ENCODE data around the gene ATRNL1.
"Not testable (repeated sequence)": the region's sequence is repeated elsewhere in the genome, so short reads cannot be mapped to it uniquely, and the experiment has no call there.

ATRNL1 gene

GRCh38 chr10:115790220-115790619 is 697.1 kb downstream of the ATRNL1 start:
- no peak for DNase-seq

- no peak for DNase-seq
These were observed 702.8 kb downstream of the ATRNL1 start for GRCh38 chr10:115795964-115796363.

GRCh38 chr10:115801457-115801856 is 708.3 kb downstream of the ATRNL1 start:
- no peak for DNase-seq

GRCh38 chr10:115801992-115802391 is 708.8 kb downstream of the ATRNL1 start:
- no peak for DNase-seq

- DNase-seq, result no peak
These were observed 709.7 kb downstream of the ATRNL1 start for GRCh38 chr10:115802911-115803310.

GRCh38 chr10:115814542-115814941 is 721.4 kb downstream of the ATRNL1 start:
- no peak for DNase-seq

GRCh38 chr10:115818012-115818411 is 724.8 kb downstream of the ATRNL1 start:
- DNase-seq, result no peak

GRCh38 chr10:115826396-115826795 is 733.2 kb downstream of the ATRNL1 start:
- no peak for DNase-seq

GRCh38 chr10:115827231-115828009 is 734.3 kb downstream of the ATRNL1 start:
- DNase-seq, result no peak

- DNase-seq, result not testable (repeated sequence)
These were observed 735.0 kb downstream of the ATRNL1 start for GRCh38 chr10:115828182-115828581.

- DNase-seq, result no peak
These were observed 736.5 kb downstream of the ATRNL1 start for GRCh38 chr10:115829521-115830205.

- DNase-seq, result no peak
These were observed 737.3 kb downstream of the ATRNL1 start for GRCh38 chr10:115830265-115830970.

GRCh38 chr10:115831016-115831415 is 737.9 kb downstream of the ATRNL1 start:
- no peak for DNase-seq

- DNase-seq, result no peak
These were observed 740.0 kb downstream of the ATRNL1 start for GRCh38 chr10:115833119-115833518.

- DNase-seq, result no peak
These were observed 751.4 kb downstream of the ATRNL1 start for GRCh38 chr10:115844591-115844990.

GRCh38 chr10:115845921-115846320 is 752.8 kb downstream of the ATRNL1 start:
- no peak for DNase-seq

- DNase-seq, result no peak
These were observed 753.4 kb downstream of the ATRNL1 start for GRCh38 chr10:115846528-115846927.

- no peak for DNase-seq
These were observed 756.0 kb downstream of the ATRNL1 start for GRCh38 chr10:115849197-115849596.

- DNase-seq, result no peak
These were observed 757.5 kb downstream of the ATRNL1 start for GRCh38 chr10:115850666-115851065.

GRCh38 chr10:115851695-115852094 is 758.5 kb downstream of the ATRNL1 start:
- no peak for DNase-seq

- no peak for DNase-seq
These were observed 761.7 kb downstream of the ATRNL1 start for GRCh38 chr10:115854740-115855435.

- no peak for DNase-seq
These were observed 763.4 kb downstream of the ATRNL1 start for GRCh38 chr10:115856580-115856979.

- DNase-seq, result no peak
These were observed 764.7 kb downstream of the ATRNL1 start for GRCh38 chr10:115857856-115858255.

Data from CD4-positive, alpha-beta T cell treated with Interleukin-4 for 4 hours (primary cell).